TTC549 (cell line): ENCODE data around the gene NPR2.

Experiments used
- FAIRE-seq: peaks from 2 replicates; lab custom pipeline; 2012; peaks lifted over from hg19 to GRCh38; lab: Jason Lieb, UNC

Gene NPR2

GRCh38 chr9:35801328-35802128, 10.1 kb downstream of the NPR2 start:
- FAIRE-seq, result no peak

- FAIRE-seq, result no peak
Observed at GRCh38 chr9:35806101-35806500, 14.7 kb downstream of the NPR2 start.

- FAIRE-seq, result no peak
Observed at GRCh38 chr9:35808433-35808832, 17.0 kb downstream of the NPR2 start.

GRCh38 chr9:35810122-35810521, 18.7 kb downstream of the NPR2 start:
- FAIRE-seq, result no peak

GRCh38 chr9:35811381-35812024, 20.1 kb downstream of the NPR2 start:
- FAIRE-seq, result no peak

- FAIRE-seq, result no peak
Observed at GRCh38 chr9:35812025-35812602, 20.7 kb downstream of the NPR2 start, which contains the start of gene SPAG8. SPAG8 (minus strand) TSS chr9:35812262; CDS start chr9:35812147, 115 bp downstream.

- no peak for FAIRE-seq
Observed at GRCh38 chr9:35813434-35814105, 22.2 kb downstream of the NPR2 start.

GRCh38 chr9:35814106-35814840, 22.9 kb downstream of the NPR2 start:
- FAIRE-seq, result no peak

GRCh38 chr9:35814841-35815543, 23.6 kb downstream of the NPR2 start, which contains the start of gene HINT2:
HINT2 (minus strand) TSS chr9:35815042; CDS start chr9:35814979, 63 bp downstream.
- FAIRE-seq, result peak; percentile 98

GRCh38 chr9:35816708-35817107, 25.3 kb downstream of the NPR2 start:
- FAIRE-seq, result no peak

- no peak for FAIRE-seq
Observed at GRCh38 chr9:35818341-35818740, 26.9 kb downstream of the NPR2 start.

GRCh38 chr9:35820076-35820475, 28.7 kb downstream of the NPR2 start:
- FAIRE-seq, result no peak

- no peak for FAIRE-seq
Observed at GRCh38 chr9:35822926-35823325, 31.5 kb downstream of the NPR2 start.

- peak; percentile 9 for FAIRE-seq
Observed at GRCh38 chr9:35826071-35826701, 34.8 kb downstream of the NPR2 start.

GRCh38 chr9:35827486-35827885, 36.1 kb downstream of the NPR2 start:
- no peak for FAIRE-seq

GRCh38 chr9:35828716-35829083, 37.3 kb downstream of the NPR2 start, which contains the start of gene FAM221B:
FAM221B (minus strand) TSS chr9:35828732; CDS start chr9:35826161, 2,571 bp downstream.
- no peak for FAIRE-seq

GRCh38 chr9:35829084-35829763, 37.8 kb downstream of the NPR2 start, which contains the start of gene TMEM8B:
TMEM8B (plus strand) TSS chr9:35829228; CDS start chr9:35829448, 220 bp downstream.
- no peak for FAIRE-seq

- FAIRE-seq, result no peak
Observed at GRCh38 chr9:35829764-35830096, 38.3 kb downstream of the NPR2 start.

GRCh38 chr9:35831040-35831439, 39.6 kb downstream of the NPR2 start:
- no peak for FAIRE-seq

GRCh38 chr9:35832814-35833213, 41.4 kb downstream of the NPR2 start:
- FAIRE-seq, result no peak
